GM21526 (cell line): ENCODE measurements around the gene FAM118A.
"Not testable (repeated sequence)": the region's sequence is repeated elsewhere in the genome, so short reads cannot be mapped to it uniquely, and the experiment has no call there.

Source experiments
- ATAC-seq: cut with Tn5 transposase; IDR thresholded peaks from one replicate; pipeline ENCODE4 v1.9.1; 2021; ENCODE audit warnings: moderate library complexity; ENCODE audit not compliant: unreplicated experiment, low FRiP score

The FAM118A gene

GRCh38 chr22:45358127-45358526 lies 48.4 kb downstream of the FAM118A start:
- no peak for ATAC-seq

- ATAC-seq = no peak
Observed at GRCh38 chr22:45359627-45360026, 49.9 kb downstream of the FAM118A start.

- ATAC-seq = no peak
Observed at GRCh38 chr22:45366713-45367112, 57.0 kb downstream of the FAM118A start.

GRCh38 chr22:45373592-45373991 lies 63.9 kb downstream of the FAM118A start:
- not testable (repeated sequence) for ATAC-seq

- ATAC-seq = no peak
Observed at GRCh38 chr22:45376009-45376408, 66.3 kb downstream of the FAM118A start.

GRCh38 chr22:45376703-45377102 lies 67.0 kb downstream of the FAM118A start:
- ATAC-seq = no peak

GRCh38 chr22:45381348-45381747 lies 71.6 kb downstream of the FAM118A start:
- ATAC-seq = no peak

GRCh38 chr22:45389546-45389945 lies 79.8 kb downstream of the FAM118A start:
- no peak for ATAC-seq
